SK-N-SH (cell line): Measurements from ENCODE around the gene SLC8A1. TPM values are rescaled to one million over a fixed set of nuclear protein-coding genes. Genes with fewer than 3 reads are reported as not detected.

Experiments
- CTCF ChIA-PET: fragments of 300-600, 350-600 bp; formaldehyde crosslinking; extraction: SDS; loops from one replicate; lab custom pipeline; 2021; lab: Yijun Ruan, JAX
- POLR2A ChIA-PET: fragments of 350-600 bp; sonication (Branson Sonifier 250); formaldehyde crosslinking; extraction: SDS; loops from one replicate; lab custom pipeline; 2020; ENCODE audit warnings: antibody characterized with exemption, inconsistent platforms; lab: Yijun Ruan, JAX
- DNase-seq: peaks from one replicate; pipeline ENCODE4 v3.0.0; 2012
- H2AFZ ChIP-seq: fragments of 200-600 bp; sonication (generic); 2 replicates; pipeline ENCODE4 v1.8.1; 2016; ENCODE audit warnings: antibody characterized with exemption, mild to moderate bottlenecking, low read depth
- H3F3A ChIP-seq: fragments of 200-600 bp; sonication (generic); replicated peaks from 2 replicates; pipeline ENCODE3; 2016; ENCODE audit warnings: antibody characterized with exemption, mild to moderate bottlenecking; ENCODE audit not compliant: insufficient read depth
- H3K27ac ChIP-seq, 2 experiments: fragments of 200-500 bp in 1 of 2; fragments of 200-600 bp in 1 of 2; sonication (Bioruptor generic) in 1 of 2; sonication (generic), shearing (Covaris generic) in 1 of 2; 2 replicates each; pipeline versions ENCODE4 v1.5.1 to v1.6.1; 2014 to 2016; ENCODE audit warnings: low read depth in 2 of 2, inconsistent platforms in 1 of 2, low read length in 1 of 2, mild to moderate bottlenecking in 1 of 2, mixed read lengths in 1 of 2
- H3K27me3 ChIP-seq: fragments of 200-600 bp; sonication (generic), shearing (Covaris generic); 2 replicates; pipeline ENCODE4 v1.6.1; 2016; ENCODE audit warnings: mixed run types; ENCODE audit not compliant: insufficient read depth
- H3K36me3 ChIP-seq, 2 experiments: fragments of 200-500 bp in 1 of 2; fragments of 200-600 bp in 1 of 2; sonication (Bioruptor generic) in 1 of 2; sonication (generic) in 1 of 2; replicated peaks in 1 of 2; 2 replicates each; pipeline versions ENCODE3 to v1.5.1; 2014 to 2016; ENCODE audit warnings: low read length in 1 of 2, mild to moderate bottlenecking in 1 of 2; ENCODE audit not compliant: insufficient read depth in 2 of 2, control insufficient read depth in 1 of 2
- H3K4me1 ChIP-seq, 2 experiments: fragments of 200-500 bp in 1 of 2; fragments of 200-600 bp in 1 of 2; sonication (Bioruptor generic) in 1 of 2; sonication (generic), shearing (Covaris generic) in 1 of 2; 2 replicates each; pipeline versions ENCODE4 v1.5.1 to v1.6.1; 2014 to 2016; ENCODE audit warnings: low read depth in 1 of 2, low read length in 1 of 2, mixed run types in 1 of 2; ENCODE audit not compliant: insufficient read depth in 2 of 2, control insufficient read depth in 1 of 2
- H3K4me2 ChIP-seq: fragments of 200-600 bp; sonication (generic), shearing (Covaris generic); 2 replicates; pipeline ENCODE4 v1.6.1; 2017; ENCODE audit warnings: mixed run types
- H3K4me3 ChIP-seq, 2 experiments: fragments of 200-500 bp in 1 of 2; fragments of 200-600 bp in 1 of 2; sonication (Bioruptor generic) in 1 of 2; sonication (generic), shearing (Covaris generic) in 1 of 2; 2 replicates each; pipeline versions ENCODE4 v1.5.1 to v1.8.1; 2014 to 2016; ENCODE audit warnings: low read depth in 2 of 2, inconsistent platforms in 1 of 2, low read length in 1 of 2, mild to moderate bottlenecking in 1 of 2, mixed read lengths in 1 of 2, moderate library complexity in 1 of 2
- H3K79me2 ChIP-seq: fragments of 200-600 bp; sonication (generic); 2 replicates; pipeline ENCODE4 v1.8.1; 2017; ENCODE audit warnings: mild to moderate bottlenecking; ENCODE audit not compliant: insufficient read depth
- H3K9ac ChIP-seq: fragments of 200-600 bp; sonication (generic); 2 replicates; pipeline ENCODE4 v1.6.1; 2017; ENCODE audit warnings: mixed run types
- H3K9me2 ChIP-seq: fragments of 200-600 bp; sonication (generic); 2 replicates; pipeline ENCODE4 v1.6.1; 2017; ENCODE audit warnings: mixed run types
- H3K9me3 ChIP-seq: fragments of 200-600 bp; sonication (generic); 2 replicates; pipeline ENCODE4 v1.6.1; 2017; ENCODE audit warnings: mixed run types, mild to moderate bottlenecking, moderate library complexity
- H4K20me1 ChIP-seq: fragments of 200-600 bp; sonication (generic); 2 replicates; pipeline ENCODE4 v1.6.1; 2017; ENCODE audit warnings: mild to moderate bottlenecking, mixed run types; ENCODE audit not compliant: insufficient read depth
- CHD2 ChIP-seq: fragments of 150-350 bp; IDR thresholded peaks from 2 replicates; pipeline ENCODE4 v1.6.1; 2018; ENCODE audit warnings: low read length; ENCODE audit not compliant: partially characterized antibody
- ELF1 ChIP-seq: IDR thresholded peaks from 2 replicates; pipeline ENCODE4 v1.4.0; 2012
- EZH2phosphoT487 ChIP-seq: fragments of 200-600 bp; sonication (generic); IDR thresholded peaks from 2 replicates; pipeline ENCODE4 v1.6.1; 2017; ENCODE audit warnings: low read depth, mixed run types, mild to moderate bottlenecking, antibody characterized with exemption, moderate library complexity, borderline replicate concordance
- FOSL2 ChIP-seq: IDR thresholded peaks from 2 replicates; pipeline ENCODE4 v1.4.0; 2012; ENCODE audit warnings: low read depth, mild to moderate bottlenecking, moderate library complexity, borderline replicate concordance
- FOXJ3 ChIP-seq: sonication (generic); formaldehyde crosslinking; IDR thresholded peaks from 2 replicates; pipeline ENCODE4 v1.5.1; 2020; ENCODE audit warnings: mild to moderate bottlenecking, missing genetic modification reagents
- FOXM1 ChIP-seq: IDR thresholded peaks from 2 replicates; pipeline ENCODE4 v1.4.0; 2012; ENCODE audit warnings: low read depth, mild to moderate bottlenecking
- GABPA ChIP-seq: IDR thresholded peaks from 2 replicates; pipeline ENCODE4 v1.4.0; 2012; ENCODE audit warnings: low read depth, mild to moderate bottlenecking
- GATA2 ChIP-seq: sonication (generic); formaldehyde crosslinking; IDR thresholded peaks from 2 replicates; pipeline ENCODE4 v1.5.0; 2020; ENCODE audit warnings: mild to moderate bottlenecking, missing genetic modification reagents
- JUND ChIP-seq: IDR thresholded peaks from 2 replicates; pipeline ENCODE4 v1.4.0; 2012
- MXI1 ChIP-seq: IDR thresholded peaks from 2 replicates; pipeline ENCODE4 v1.6.1; 2012; ENCODE audit warnings: mild to moderate bottlenecking, low read depth, low read length, improper control_type of control experiment
- NFIC ChIP-seq: IDR thresholded peaks from 2 replicates; pipeline ENCODE4 v1.4.0; 2012; ENCODE audit warnings: borderline replicate concordance
- POLR2AphosphoS5 ChIP-seq: IDR thresholded peaks from 2 replicates; pipeline ENCODE4 v1.6.1; 2012; ENCODE audit warnings: low read depth, low read length
- RAD21 ChIP-seq: IDR thresholded peaks from 2 replicates; pipeline ENCODE4 v1.6.1; 2012; ENCODE audit warnings: mild to moderate bottlenecking, low read length
- RCOR1 ChIP-seq: fragments of 150-350 bp; IDR thresholded peaks from 2 replicates; pipeline ENCODE4 v1.6.1; 2017; ENCODE audit warnings: antibody characterized with exemption, low read length
- RFX5 ChIP-seq: IDR thresholded peaks from 2 replicates; pipeline ENCODE4 v1.6.1; 2012; ENCODE audit warnings: mild to moderate bottlenecking, improper control_type of control experiment, low read length
- SIN3A ChIP-seq: IDR thresholded peaks from 2 replicates; pipeline ENCODE4 v1.6.1; 2012; ENCODE audit warnings: low read depth, mild to moderate bottlenecking, low read length, moderate library complexity, borderline replicate concordance
- SMC3 ChIP-seq: IDR thresholded peaks from 2 replicates; pipeline ENCODE4 v1.6.1; 2012; ENCODE audit warnings: low read depth, low read length, improper control_type of control experiment
- TAF1 ChIP-seq: IDR thresholded peaks from 2 replicates; pipeline ENCODE4 v1.6.1; 2012; ENCODE audit warnings: low read depth, mild to moderate bottlenecking, low read length, moderate library complexity, borderline replicate concordance
- TCF12 ChIP-seq: IDR thresholded peaks from 2 replicates; pipeline ENCODE4 v1.4.0; 2012
- TEAD4 ChIP-seq: IDR thresholded peaks from 2 replicates; pipeline ENCODE4 v1.4.0; 2012; ENCODE audit warnings: mild to moderate bottlenecking, borderline replicate concordance; ENCODE audit not compliant: insufficient read depth
- YY1 ChIP-seq: IDR thresholded peaks from 2 replicates; pipeline ENCODE4 v1.4.0; 2012; ENCODE audit warnings: low read depth, mild to moderate bottlenecking
- WGBS: methylation state at CpG from one replicate; pipeline ENCODE4 v1.1.6; 2017; ENCODE audit warnings: low lambda C conversion rate; 5-methylcytosine and 5-hydroxymethylcytosine counted together
- polyA plus RNA-seq, 3 experiments: library from polyadenylated mRNA; depleted of rRNA; stranded (reverse); fragments of >200 nt; gene quantifications; 2 replicates each; pipeline ENCODE4 v1.2.3, GENCODE V29; 2012
- TF ChIP-seq, protein P1 (sequence below): fragments of 200-600 bp; sonication (generic); IDR thresholded peaks from 2 replicates; pipeline ENCODE4 v1.6.1; 2017; ENCODE audit warnings: antibody characterized with exemption, mild to moderate bottlenecking, moderate library complexity
- TF ChIP-seq, protein P2 (sequence below): IDR thresholded peaks from 2 replicates; pipeline ENCODE4; 2012
- TF ChIP-seq, protein P3 (sequence below): IDR thresholded peaks from 2 replicates; pipeline ENCODE4 v1.4.0; 2012; ENCODE audit warnings: low read depth
- TF ChIP-seq, protein P4 (sequence below): fragments of 150-350 bp; IDR thresholded peaks from 2 replicates; pipeline ENCODE4 v1.6.1; 2016; ENCODE audit warnings: mild to moderate bottlenecking, low read depth, low read length
- TF ChIP-seq, protein P5 (sequence below): IDR thresholded peaks from 2 replicates; pipeline ENCODE4 v1.4.0; 2012; ENCODE audit warnings: low read depth, borderline replicate concordance
- TF ChIP-seq, protein P6 (sequence below): IDR thresholded peaks from 2 replicates; pipeline ENCODE4 v1.4.0; 2012; ENCODE audit warnings: low read depth, borderline replicate concordance
- TF ChIP-seq, protein P7 (sequence below): fragments of 150-350 bp; IDR thresholded peaks from 2 replicates; pipeline ENCODE4 v1.6.1; 2017; ENCODE audit warnings: antibody characterized with exemption, low read length, low read depth, borderline replicate concordance

SLC8A1 gene
- polyA plus RNA-seq, 1 of the 3 experiments (the other 2 are of a cell fraction) = 3.2 TPM

DNA sequence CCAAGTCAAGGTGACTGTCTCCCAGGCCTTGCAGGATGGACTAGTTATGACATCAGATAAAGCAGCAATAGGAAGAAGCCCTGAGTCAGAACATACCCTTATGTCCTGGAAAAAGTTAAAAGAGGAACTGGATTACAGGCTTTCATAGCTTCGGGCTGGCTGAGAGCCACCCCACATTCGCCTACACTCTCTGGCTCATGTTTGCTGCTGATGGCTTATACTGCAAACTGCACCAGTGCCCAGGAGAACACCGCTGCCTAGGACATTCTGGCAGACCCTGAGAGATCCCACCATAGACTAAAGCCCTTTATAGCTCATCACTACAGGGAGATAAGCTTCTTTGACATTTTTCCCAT is 20.3 kb downstream of the SLC8A1 start:
- Histone ChIP-seq H3F3A (peaks cover 21% of the 10 kb centered on the region), H3K36me3 (no peaks in the 10 kb centered on the region), H4K20me1 (no peaks in the 10 kb centered on the region), H3K4me3 (no peak overlapping the region), H3K4me2 (0 out of 2 replicates have a peak overlapping the region, but pooled peaks have one; percentile 1), H2AFZ (no peak overlapping the region), H3K27ac (peak overlapping the region; percentile 29 to 93; a peak in 3 of 4 replicates), H3K9ac (no peak overlapping the region), H3K9me2 (no peaks in the 10 kb centered on the region), H3K4me1 (peaks cover 20 to 35% of the 10 kb centered on the region in 2 experiments), H3K9me3 (no peaks in the 10 kb centered on the region), H3K79me2 (peaks cover 38% of the 10 kb centered on the region), H3K27me3 (no peaks in the 10 kb centered on the region)
- ChIA-PET POLR2A (no interaction called here), CTCF (interaction anchor here (0.6 to 10.9 kb wide), 5 partner anchors 11 to 79 kb away, joined by 3 to 71 read pairs (median 4); partner anchors contain the start of gene SLC8A1)
- no peak for DNase-seq
- 52% methylated on average over 3 of the region's 3 CpGs for WGBS
- TF ChIP-seq, protein P1, sequence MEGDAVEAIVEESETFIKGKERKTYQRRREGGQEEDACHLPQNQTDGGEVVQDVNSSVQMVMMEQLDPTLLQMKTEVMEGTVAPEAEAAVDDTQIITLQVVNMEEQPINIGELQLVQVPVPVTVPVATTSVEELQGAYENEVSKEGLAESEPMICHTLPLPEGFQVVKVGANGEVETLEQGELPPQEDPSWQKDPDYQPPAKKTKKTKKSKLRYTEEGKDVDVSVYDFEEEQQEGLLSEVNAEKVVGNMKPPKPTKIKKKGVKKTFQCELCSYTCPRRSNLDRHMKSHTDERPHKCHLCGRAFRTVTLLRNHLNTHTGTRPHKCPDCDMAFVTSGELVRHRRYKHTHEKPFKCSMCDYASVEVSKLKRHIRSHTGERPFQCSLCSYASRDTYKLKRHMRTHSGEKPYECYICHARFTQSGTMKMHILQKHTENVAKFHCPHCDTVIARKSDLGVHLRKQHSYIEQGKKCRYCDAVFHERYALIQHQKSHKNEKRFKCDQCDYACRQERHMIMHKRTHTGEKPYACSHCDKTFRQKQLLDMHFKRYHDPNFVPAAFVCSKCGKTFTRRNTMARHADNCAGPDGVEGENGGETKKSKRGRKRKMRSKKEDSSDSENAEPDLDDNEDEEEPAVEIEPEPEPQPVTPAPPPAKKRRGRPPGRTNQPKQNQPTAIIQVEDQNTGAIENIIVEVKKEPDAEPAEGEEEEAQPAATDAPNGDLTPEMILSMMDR = no peak
- TF ChIP-seq TEAD4 = peak; percentile 23; the same call in 1 of the 2 replicates
- no peak for TF ChIP-seq TAF1
- TF ChIP-seq ELF1 = peak; percentile 35; the same call in 1 of the 2 replicates
- peak; percentile 57 for TF ChIP-seq JUND
- no peak for TF ChIP-seq MXI1
- TF ChIP-seq, protein P2, sequence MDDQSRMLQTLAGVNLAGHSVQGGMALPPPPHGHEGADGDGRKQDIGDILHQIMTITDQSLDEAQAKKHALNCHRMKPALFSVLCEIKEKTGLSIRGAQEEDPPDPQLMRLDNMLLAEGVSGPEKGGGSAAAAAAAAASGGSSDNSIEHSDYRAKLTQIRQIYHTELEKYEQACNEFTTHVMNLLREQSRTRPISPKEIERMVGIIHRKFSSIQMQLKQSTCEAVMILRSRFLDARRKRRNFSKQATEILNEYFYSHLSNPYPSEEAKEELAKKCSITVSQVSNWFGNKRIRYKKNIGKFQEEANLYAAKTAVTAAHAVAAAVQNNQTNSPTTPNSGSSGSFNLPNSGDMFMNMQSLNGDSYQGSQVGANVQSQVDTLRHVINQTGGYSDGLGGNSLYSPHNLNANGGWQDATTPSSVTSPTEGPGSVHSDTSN = peak; percentile 32
- no peak for TF ChIP-seq GATA2
- TF ChIP-seq RCOR1 = no peak
- TF ChIP-seq RAD21 = no peak
- TF ChIP-seq TCF12 = peak; percentile 73
- TF ChIP-seq RFX5 = no peak
- TF ChIP-seq GABPA = no peak; the same call in 1 of the 2 replicates
- TF ChIP-seq FOXJ3 (CRISPR knock-in tag) = no peak
- TF ChIP-seq NFIC = peak; percentile 78; the same call in 1 of the 2 replicates
- TF ChIP-seq, protein P3, sequence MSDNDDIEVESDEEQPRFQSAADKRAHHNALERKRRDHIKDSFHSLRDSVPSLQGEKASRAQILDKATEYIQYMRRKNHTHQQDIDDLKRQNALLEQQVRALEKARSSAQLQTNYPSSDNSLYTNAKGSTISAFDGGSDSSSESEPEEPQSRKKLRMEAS = peak; percentile 21; the same call in 1 of the 2 replicates
- TF ChIP-seq, protein P4, sequence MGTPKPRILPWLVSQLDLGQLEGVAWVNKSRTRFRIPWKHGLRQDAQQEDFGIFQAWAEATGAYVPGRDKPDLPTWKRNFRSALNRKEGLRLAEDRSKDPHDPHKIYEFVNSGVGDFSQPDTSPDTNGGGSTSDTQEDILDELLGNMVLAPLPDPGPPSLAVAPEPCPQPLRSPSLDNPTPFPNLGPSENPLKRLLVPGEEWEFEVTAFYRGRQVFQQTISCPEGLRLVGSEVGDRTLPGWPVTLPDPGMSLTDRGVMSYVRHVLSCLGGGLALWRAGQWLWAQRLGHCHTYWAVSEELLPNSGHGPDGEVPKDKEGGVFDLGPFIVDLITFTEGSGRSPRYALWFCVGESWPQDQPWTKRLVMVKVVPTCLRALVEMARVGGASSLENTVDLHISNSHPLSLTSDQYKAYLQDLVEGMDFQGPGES = no peak
- no peak for TF ChIP-seq SMC3
- TF ChIP-seq SIN3A = no peak
- TF ChIP-seq FOXM1 = no peak
- TF ChIP-seq YY1 = no peak
- TF ChIP-seq EZH2phosphoT487 = no peak
- no peak for TF ChIP-seq POLR2AphosphoS5
- TF ChIP-seq FOSL2 = peak; percentile 55; the same call in 1 of the 2 replicates
- TF ChIP-seq, protein P5, sequence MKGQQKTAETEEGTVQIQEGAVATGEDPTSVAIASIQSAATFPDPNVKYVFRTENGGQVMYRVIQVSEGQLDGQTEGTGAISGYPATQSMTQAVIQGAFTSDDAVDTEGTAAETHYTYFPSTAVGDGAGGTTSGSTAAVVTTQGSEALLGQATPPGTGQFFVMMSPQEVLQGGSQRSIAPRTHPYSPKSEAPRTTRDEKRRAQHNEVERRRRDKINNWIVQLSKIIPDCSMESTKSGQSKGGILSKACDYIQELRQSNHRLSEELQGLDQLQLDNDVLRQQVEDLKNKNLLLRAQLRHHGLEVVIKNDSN = no peak
- no peak for TF ChIP-seq CHD2
- TF ChIP-seq, protein P6, sequence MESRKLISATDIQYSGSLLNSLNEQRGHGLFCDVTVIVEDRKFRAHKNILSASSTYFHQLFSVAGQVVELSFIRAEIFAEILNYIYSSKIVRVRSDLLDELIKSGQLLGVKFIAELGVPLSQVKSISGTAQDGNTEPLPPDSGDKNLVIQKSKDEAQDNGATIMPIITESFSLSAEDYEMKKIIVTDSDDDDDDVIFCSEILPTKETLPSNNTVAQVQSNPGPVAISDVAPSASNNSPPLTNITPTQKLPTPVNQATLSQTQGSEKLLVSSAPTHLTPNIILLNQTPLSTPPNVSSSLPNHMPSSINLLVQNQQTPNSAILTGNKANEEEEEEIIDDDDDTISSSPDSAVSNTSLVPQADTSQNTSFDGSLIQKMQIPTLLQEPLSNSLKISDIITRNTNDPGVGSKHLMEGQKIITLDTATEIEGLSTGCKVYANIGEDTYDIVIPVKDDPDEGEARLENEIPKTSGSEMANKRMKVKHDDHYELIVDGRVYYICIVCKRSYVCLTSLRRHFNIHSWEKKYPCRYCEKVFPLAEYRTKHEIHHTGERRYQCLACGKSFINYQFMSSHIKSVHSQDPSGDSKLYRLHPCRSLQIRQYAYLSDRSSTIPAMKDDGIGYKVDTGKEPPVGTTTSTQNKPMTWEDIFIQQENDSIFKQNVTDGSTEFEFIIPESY = no peak
- TF ChIP-seq, protein P7, sequence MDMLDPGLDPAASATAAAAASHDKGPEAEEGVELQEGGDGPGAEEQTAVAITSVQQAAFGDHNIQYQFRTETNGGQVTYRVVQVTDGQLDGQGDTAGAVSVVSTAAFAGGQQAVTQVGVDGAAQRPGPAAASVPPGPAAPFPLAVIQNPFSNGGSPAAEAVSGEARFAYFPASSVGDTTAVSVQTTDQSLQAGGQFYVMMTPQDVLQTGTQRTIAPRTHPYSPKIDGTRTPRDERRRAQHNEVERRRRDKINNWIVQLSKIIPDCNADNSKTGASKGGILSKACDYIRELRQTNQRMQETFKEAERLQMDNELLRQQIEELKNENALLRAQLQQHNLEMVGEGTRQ = no peak
